A204.1 (cell line): ENCODE data around the gene ZBTB49.
"Not testable (repeated sequence)": the region's sequence is repeated elsewhere in the genome, so short reads cannot be mapped to it uniquely, and the experiment has no call there.

ENCODE experiments used
- FAIRE-seq: peaks from 2 replicates; lab custom pipeline; 2012; peaks lifted over from hg19 to GRCh38; lab: Jason Lieb, UNC

ZBTB49 gene, protein sequence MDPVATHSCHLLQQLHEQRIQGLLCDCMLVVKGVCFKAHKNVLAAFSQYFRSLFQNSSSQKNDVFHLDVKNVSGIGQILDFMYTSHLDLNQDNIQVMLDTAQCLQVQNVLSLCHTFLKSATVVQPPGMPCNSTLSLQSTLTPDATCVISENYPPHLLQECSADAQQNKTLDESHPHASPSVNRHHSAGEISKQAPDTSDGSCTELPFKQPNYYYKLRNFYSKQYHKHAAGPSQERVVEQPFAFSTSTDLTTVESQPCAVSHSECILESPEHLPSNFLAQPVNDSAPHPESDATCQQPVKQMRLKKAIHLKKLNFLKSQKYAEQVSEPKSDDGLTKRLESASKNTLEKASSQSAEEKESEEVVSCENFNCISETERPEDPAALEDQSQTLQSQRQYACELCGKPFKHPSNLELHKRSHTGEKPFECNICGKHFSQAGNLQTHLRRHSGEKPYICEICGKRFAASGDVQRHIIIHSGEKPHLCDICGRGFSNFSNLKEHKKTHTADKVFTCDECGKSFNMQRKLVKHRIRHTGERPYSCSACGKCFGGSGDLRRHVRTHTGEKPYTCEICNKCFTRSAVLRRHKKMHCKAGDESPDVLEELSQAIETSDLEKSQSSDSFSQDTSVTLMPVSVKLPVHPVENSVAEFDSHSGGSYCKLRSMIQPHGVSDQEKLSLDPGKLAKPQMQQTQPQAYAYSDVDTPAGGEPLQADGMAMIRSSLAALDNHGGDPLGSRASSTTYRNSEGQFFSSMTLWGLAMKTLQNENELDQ

DNA sequence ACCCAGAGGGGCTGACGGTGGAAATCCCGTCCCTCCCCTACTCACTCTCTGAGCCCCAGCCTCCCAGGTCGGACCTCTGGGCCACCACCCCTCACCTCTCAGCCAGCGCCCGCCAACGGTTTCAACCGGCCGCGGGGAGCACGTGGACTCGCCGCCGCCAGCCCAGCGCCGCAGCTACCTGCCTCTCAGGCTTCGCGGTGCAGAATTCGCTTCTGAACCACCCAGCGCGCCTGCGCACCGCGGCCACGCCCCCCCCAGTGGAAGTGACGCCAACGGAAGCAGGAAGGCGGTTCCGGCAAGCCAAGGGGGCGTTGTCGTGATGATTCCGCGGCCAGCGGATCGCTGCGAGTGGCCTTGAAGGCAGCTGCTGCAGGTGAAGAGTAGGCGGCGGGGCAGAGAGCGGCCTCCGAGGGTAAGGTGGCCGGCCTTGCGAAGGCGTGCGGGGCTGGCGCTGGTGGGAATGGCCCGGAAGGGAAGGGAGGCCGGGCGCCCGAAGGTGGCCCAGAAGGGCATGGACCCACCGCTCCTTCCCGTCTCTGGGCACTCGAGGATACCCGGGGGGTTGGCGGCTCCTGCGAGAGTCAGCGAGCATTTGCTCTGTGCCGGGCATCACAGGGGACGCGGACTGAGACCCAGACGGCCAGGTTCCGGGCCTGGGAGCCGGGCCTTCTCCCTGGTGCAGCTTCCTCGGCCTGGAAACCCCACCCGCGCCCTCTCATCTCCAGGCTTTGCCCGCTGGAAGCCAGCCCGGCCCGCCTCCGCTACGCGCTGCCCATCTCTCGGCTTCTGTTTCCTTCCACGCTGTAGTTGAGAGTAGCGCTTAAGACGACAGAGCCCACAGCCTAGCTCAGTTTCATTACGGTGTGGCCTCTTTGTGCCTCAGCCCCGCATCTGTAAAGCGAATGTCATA lies at the start of gene ZBTB49, which contains the start of gene LYAR:
Gene ZBTB49, plus strand, starts transcription at position 311 of the 910 bp plus-strand sequence. CDS start 9,695 bp downstream, outside the sequence.
Gene LYAR, minus strand, starts transcription at position 214 of the 910 bp plus-strand sequence. CDS start 6,412 bp downstream, outside the sequence.
- no peak for FAIRE-seq

GRCh38 chr4:4245172-4245571 lies 44.9 kb upstream of the ZBTB49 start:
- FAIRE-seq, result no peak

DNA sequence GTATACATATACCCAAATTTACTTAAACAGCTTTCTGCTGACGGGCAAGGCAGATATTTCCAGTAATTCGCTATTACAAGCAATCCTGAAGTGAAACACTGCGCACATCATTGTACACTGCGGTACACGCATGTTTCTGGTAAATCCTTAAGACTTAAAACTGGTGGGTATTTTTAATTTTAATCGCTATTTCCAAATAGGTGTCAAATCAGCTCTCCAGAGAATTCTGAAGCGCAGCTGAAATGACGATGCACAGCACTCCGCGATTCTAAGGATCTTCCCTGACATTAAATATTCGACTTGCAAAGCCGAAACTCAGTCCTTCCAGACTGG lies 42.4 kb upstream of the ZBTB49 start:
- no peak for FAIRE-seq

DNA sequence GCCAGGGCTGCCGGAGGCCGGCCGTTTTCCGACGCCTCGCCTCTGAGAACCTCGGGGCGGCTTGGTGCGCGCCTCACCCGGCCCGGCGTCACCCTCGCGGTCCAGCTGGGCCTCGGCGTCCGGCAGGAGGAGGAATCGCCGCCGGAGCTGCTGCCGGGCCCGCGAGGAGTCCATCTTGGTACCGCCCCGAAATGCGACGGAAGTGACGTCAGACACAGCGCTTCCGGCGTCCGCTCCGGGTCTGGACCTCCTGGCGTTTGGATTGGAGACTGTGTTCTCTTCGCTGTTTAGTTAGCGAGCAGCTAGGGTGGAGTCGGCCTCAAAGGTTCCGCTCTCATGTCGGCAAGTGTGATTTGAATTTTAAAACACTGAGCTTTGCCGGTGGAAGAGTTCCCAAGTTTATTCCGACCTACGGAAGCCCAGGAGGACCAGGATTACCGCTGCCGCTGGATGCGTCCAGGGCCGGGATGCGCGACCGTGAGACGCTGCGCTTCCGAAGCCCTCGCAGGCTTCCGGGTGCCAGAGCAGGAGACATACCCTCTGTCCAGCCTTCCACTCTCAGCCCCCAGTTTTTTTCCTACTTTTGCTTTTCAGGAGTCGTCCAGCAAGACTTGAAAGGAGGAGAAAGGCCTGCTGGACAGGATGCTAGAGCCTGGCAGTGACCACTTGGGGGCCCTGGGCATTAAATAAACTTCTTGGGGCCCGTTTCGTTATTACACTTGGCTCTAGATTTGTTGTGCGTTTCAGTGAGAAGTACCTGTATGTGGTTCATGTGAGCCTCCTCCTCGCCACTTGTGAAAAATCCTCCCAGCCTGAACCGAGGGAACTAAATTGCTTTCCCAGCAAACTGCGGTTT lies 41.8 kb upstream of the ZBTB49 start, which contains the start of gene TMEM128:
Gene TMEM128, minus strand, starts transcription at position 195 of the 856 bp plus-strand sequence. Its CDS starts 21 bp downstream, at position 174.
- FAIRE-seq, result no peak

DNA sequence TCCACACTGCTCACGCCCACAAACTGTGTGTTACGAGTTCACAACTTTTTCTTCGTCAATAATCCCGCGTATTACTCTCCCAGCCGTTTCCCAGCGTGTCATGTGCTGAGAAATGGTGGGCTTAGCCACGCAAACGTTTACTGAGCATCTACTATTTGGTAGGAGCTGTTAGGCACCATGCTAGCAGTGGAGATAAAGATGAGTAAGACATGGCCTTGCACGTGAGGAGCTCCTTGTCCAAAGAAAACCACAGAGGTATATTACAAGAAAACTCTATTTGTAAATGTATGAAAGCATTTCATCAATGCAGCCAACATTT lies 41.2 kb upstream of the ZBTB49 start:
- no peak for FAIRE-seq

GRCh38 chr4:4249342-4249741 lies 40.7 kb upstream of the ZBTB49 start:
- not testable (repeated sequence) for FAIRE-seq

GRCh38 chr4:4249866-4250265 lies 40.2 kb upstream of the ZBTB49 start:
- no peak for FAIRE-seq

DNA sequence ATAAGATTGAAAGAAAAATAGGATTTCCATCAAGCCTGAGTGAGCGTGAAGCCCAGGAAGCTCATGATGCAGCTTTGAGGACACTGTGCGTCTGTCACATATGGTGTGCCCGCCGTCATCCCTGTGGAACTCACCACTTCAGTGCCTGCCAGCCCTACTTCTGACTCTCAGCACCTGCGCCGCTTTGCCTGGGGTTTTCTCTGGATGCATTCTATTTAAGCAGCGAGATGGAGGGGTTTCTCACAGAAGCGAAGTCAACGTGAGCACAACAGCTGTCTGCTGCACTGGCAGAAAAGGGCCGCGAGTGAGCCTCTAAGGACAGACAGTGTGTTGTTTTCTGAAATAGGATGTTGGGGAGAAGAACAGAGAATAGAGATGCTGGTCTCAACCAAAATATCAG lies 35.9 kb upstream of the ZBTB49 start:
- FAIRE-seq, result no peak

DNA sequence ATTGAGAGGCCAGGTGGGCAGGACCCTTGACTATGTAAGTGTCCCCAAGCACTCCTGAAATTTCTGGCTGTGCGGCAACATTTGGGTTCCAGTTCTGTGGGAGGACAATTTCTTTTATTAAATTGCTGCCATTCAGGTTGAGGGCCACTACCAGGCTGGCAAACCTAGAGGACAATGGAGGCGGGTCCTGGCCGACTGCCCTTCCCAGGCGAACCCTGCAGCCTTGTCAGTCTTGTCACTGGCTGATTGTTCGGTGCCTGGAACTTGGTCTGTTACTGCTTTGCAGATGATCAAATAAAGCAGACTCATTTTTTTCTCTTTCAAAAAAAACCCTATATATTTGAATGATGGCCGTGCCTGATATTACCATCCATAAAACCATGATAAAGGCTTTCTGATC lies 35.4 kb upstream of the ZBTB49 start:
- no peak for FAIRE-seq

- no peak for FAIRE-seq
Observed at GRCh38 chr4:4256799-4257198, 33.3 kb upstream of the ZBTB49 start.

GRCh38 chr4:4257705-4258104 lies 32.3 kb upstream of the ZBTB49 start:
- not testable (repeated sequence) for FAIRE-seq

- FAIRE-seq, result no peak
Observed at GRCh38 chr4:4259484-4260100, 30.5 kb upstream of the ZBTB49 start.

DNA sequence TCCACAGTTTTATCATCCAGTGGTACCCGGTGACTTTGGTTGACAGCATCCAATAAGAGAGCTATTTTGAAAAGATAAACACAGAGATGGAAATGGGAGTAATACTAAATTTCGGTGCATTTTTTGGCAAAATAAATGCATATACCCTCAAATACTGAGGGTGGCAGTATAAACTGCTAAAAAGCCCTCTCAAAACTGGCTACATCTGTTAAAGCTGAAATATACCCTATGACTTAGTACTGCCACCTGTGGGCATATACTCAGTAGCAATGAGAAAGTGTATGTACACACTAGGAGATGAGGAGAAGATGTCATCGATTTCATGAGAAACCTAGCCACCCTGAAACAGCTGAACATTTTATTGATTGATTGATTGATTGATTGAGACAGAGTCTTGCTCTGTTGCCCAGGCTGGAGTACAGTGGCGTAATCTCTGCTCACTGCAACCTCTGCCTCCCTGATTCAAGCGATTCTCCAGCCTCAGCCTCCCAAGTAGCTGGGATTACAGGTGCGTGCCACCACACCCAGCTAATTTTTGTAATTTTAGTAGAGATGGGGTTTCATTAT lies 29.8 kb upstream of the ZBTB49 start:
- FAIRE-seq, result peak; percentile 92

GRCh38 chr4:4267981-4268380 lies 22.1 kb upstream of the ZBTB49 start:
- no peak for FAIRE-seq

DNA sequence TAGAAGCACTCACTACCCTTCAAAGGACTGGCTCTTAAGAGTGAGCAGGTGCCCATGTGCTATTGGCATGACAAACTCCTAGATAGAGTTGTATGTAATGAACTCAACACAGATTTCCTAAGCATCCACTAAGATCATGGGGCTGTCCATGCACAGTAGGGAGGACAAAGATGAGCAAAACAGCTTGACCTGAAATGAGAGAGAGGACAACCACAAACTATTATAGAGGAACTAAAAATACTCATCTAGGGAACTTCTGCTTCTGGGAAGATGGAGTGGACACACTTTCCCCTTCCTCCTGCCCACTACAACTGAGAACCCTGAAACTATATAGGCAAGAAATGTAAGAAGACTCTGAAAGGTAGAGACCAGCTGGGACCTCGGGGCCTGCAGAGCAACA lies 21.3 kb upstream of the ZBTB49 start:
- FAIRE-seq, result no peak

GRCh38 chr4:4269331-4269731 lies 20.7 kb upstream of the ZBTB49 start:
- no peak for FAIRE-seq

DNA sequence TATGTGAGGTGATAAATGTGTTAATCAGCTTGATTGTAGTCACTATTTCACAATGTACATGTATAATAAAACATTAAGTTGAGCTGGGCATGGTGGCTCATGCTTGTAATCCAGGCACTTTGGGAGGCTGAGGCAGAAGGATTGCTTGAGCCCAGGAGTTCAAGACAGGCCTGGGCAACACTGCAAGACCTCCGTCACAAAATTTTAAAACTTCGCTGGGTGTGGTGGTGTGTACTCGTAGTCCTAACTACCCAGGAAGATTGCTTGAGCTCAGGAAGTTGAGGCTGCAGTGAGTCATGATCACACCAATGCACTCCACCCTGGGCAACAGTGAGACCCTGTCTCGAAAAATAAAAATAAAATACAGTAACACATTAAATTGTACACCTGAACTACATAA lies 20.2 kb upstream of the ZBTB49 start:
- FAIRE-seq, result no peak

DNA sequence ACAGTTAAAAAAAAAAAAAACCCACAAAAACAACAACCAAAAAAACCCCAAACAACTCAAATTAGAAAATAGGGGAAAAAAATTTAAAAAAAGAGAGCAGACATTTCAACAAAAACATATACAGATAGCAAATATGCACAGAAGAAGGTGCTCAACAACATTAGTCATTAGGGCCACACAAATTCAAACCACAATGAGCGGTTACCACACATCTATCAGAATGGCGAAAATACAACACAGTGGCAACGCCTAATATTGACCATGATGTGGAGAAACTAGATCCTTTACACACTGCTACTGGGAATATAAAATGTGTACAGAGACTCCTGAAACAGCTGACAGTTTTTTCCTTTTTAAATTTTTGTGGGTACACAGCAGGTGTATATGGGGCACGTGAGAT lies 19.5 kb upstream of the ZBTB49 start:
- FAIRE-seq, result no peak

- FAIRE-seq, result no peak
Observed at GRCh38 chr4:4271912-4272311, 18.1 kb upstream of the ZBTB49 start.

DNA sequence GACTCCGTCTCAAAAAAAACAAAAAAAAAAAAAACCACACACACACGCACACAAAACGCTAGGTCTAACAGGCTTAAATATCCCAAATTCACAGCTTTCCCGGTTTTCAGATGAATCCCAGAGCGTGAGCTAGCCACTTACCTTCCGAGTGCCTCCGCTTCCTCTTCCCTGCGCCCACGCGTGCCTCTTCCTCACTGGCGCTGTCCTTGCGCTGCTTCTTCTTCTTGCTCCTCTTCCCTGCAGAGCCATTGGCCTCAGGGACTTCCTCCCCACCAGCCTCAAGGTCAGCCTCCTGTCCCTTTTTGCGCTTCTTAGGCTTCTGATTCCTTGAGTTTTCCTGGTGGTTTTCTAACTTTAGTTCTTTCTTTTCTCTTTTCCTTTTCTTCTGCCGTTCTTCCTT lies 15.8 kb upstream of the ZBTB49 start:
- no peak for FAIRE-seq

GRCh38 chr4:4277531-4277930 lies 12.5 kb upstream of the ZBTB49 start:
- no peak for FAIRE-seq
